Esophagus (tissue), 2 donors: ENCODE measurements around the gene YJU2. TPM values are rescaled to one million over a fixed set of nuclear protein-coding genes. Genes with fewer than 3 reads are reported as not detected.

ENCODE experiments used
- polyA plus RNA-seq, 2 donors: library from polyadenylated mRNA; stranded (reverse); fragments of 200-250 nt; gene quantifications; one replicate each; pipeline ENCODE4 v1.2.3, GENCODE V29; 2013
- donor health status: healthy with polysubstance abuse.
- donor health status: Bipolar disorder and iron deficiency.

YJU2 gene
- polyA plus RNA-seq, 2 donors: 25.9 to 27.7 TPM

Other genes with a start within 250 kb of the YJU2 start
- gene PIAS4, start 239.3 kb upstream of the YJU2 start, polyA plus RNA-seq: 10 to 100 TPM in 1 of 2 donors, 1 to 10 TPM in 1; 9.6 to 10.9 TPM
- 10 to 100 TPM; 22.4 to 29.7 TPM for gene ZBTB7A, start 180.2 kb upstream of the YJU2 start, polyA plus RNA-seq
- gene MAP2K2, start 123.0 kb upstream of the YJU2 start, polyA plus RNA-seq: 100 to 1,000 TPM; 120 to 127 TPM
- not detected for gene CREB3L3, start 93.4 kb upstream of the YJU2 start, polyA plus RNA-seq
- gene SIRT6, start 64.5 kb upstream of the YJU2 start, polyA plus RNA-seq: 10 to 100 TPM; 16.9 to 22.0 TPM
- gene ANKRD24, start 64.4 kb upstream of the YJU2 start, polyA plus RNA-seq: under 1 TPM; 0.21 to 0.59 TPM
- under 1 TPM; 0.53 to 0.92 TPM for gene EBI3, start 17.6 kb upstream of the YJU2 start, polyA plus RNA-seq
- gene SHD, start 32.2 kb downstream of the YJU2 start, polyA plus RNA-seq: under 1 TPM in 1 of 2 donors, not detected in 1; 0.04 TPM
- under 1 TPM; 0.31 to 0.47 TPM for gene TMIGD2, start 55.3 kb downstream of the YJU2 start, polyA plus RNA-seq
- gene FSD1, start 57.5 kb downstream of the YJU2 start, polyA plus RNA-seq: 1 to 10 TPM in 1 of 2 donors, under 1 TPM in 1; 0.19 to 1.2 TPM
- gene STAP2, start 91.7 kb downstream of the YJU2 start, polyA plus RNA-seq: 100 to 1,000 TPM in 1 of 2 donors, 10 to 100 TPM in 1; 99.2 to 126 TPM
- 10 to 100 TPM; 13.5 to 15.5 TPM for gene MPND, start 96.5 kb downstream of the YJU2 start, polyA plus RNA-seq
- 100 to 1,000 TPM; 123 to 242 TPM for gene SH3GL1, start 153.5 kb downstream of the YJU2 start, polyA plus RNA-seq
- gene CHAF1A, start 155.6 kb downstream of the YJU2 start, polyA plus RNA-seq: 10 to 100 TPM; 10.8 to 11.7 TPM
- 10 to 100 TPM; 71.3 to 82.8 TPM for gene UBXN6, start 210.7 kb downstream of the YJU2 start, polyA plus RNA-seq
- 10 to 100 TPM; 23.3 to 57.5 TPM for gene HDGFL2, start 225.2 kb downstream of the YJU2 start, polyA plus RNA-seq